ENCODE measurements around the gene GFI1. TPM values are rescaled to one million over a fixed set of nuclear protein-coding genes. Genes with fewer than 3 reads are reported as not detected.

Gene GFI1
- total RNA-seq, 1 donor from 2014 or later = 0.11 TPM

DNA sequence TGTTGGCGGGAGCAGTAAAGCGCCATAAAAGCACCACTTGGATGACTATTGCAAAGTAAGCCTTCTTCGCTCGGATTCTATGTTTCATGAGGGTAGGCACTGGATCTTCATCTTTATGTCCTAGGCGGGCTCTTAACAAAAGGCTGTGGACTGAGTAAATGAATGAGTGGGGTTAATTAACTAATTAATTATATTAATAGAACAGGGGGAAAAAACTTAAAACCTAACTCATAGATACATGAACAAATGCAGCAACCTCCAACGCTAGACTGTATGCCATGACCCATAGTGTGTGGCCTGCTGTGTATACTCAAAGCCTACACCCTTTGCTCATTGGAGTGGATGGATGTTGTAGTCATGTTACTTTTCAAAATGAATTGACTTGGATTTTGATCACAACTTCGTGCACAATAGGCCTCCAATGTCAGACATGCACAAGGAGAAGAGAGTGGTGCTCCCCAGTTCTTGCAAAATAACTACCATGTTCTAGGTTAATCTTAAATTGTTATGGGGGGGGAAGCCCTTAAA is 417 bp upstream of the GFI1 start:
- TF ChIP-seq, protein P1, sequence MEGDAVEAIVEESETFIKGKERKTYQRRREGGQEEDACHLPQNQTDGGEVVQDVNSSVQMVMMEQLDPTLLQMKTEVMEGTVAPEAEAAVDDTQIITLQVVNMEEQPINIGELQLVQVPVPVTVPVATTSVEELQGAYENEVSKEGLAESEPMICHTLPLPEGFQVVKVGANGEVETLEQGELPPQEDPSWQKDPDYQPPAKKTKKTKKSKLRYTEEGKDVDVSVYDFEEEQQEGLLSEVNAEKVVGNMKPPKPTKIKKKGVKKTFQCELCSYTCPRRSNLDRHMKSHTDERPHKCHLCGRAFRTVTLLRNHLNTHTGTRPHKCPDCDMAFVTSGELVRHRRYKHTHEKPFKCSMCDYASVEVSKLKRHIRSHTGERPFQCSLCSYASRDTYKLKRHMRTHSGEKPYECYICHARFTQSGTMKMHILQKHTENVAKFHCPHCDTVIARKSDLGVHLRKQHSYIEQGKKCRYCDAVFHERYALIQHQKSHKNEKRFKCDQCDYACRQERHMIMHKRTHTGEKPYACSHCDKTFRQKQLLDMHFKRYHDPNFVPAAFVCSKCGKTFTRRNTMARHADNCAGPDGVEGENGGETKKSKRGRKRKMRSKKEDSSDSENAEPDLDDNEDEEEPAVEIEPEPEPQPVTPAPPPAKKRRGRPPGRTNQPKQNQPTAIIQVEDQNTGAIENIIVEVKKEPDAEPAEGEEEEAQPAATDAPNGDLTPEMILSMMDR (IDR thresholded peaks at IDR 0.05) = no peak
- H3K4me1 Mint-ChIP-seq (ENCODE audit: unreplicated experiment) = peaks cover 35% of the 10 kb centered on the region
- no peak overlapping the region for H3K27ac Mint-ChIP-seq (ENCODE audit: unreplicated experiment)
- H3K27me3 Mint-ChIP-seq (ENCODE audit: unreplicated experiment) = peaks cover 71% of the 10 kb centered on the region
- no peaks in the 10 kb centered on the region for H3K9me3 Mint-ChIP-seq (ENCODE audit: unreplicated experiment)
- DNase-seq (ENCODE audit: extremely low spot score, unreplicated experiment) = no peak
- no peaks in the 10 kb centered on the region for H3K36me3 Mint-ChIP-seq (ENCODE audit: unreplicated experiment)
- H3K4me3 Mint-ChIP-seq (ENCODE audit: unreplicated experiment) = peak overlapping the region; percentile 22

DNA sequence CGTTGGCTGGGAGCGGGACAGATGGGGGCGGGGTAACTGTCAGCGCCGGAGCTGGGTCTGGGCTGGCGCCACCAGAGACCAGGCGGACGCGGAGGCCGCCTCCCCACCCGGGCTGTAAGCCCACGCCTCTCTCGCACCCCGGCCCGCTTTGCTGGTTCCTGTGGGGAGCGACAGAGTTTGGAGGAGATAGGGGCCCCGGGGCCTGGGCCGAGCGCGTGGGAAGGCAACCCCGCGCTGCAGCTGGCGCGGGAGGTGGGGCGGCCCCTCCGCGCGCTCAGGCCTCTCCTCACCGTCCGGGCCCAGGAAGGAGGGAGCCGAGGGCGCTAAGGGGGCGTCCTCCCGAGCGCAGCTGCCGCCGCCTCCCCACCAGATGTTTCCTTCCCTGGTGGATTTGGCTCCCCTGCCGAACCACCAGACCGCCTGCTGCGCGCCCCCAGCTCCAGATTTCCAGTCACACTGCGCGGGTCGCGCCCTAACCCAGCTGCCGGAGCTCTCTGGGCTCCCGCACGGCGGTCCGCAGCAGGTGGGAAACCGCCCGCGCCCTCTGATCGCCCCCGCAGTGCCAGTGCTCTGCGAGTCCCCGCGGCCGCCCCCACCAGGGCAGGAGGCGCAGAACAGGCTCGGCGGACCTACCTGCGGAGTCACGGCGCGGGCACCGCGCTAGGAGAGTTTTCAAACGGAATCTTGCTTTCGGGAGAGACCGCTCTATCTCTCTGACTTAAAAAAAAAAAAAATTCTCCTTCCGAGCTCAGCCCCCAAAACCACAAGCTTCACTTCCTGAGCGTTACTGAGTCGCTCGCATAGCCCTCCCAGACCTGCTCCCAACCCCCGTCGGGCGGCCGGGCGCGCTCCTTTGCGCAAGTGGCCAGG is 1.1 kb downstream of the GFI1 start:
- Mint-ChIP-seq H3K27me3 (ENCODE audit: unreplicated experiment) (peaks cover 74% of the 10 kb centered on the region), H3K27ac (ENCODE audit: unreplicated experiment) (no peak overlapping the region), H3K4me3 (ENCODE audit: unreplicated experiment) (peak overlapping the region; percentile 75), H3K36me3 (ENCODE audit: unreplicated experiment) (no peaks in the 10 kb centered on the region), H3K9me3 (ENCODE audit: unreplicated experiment) (no peaks in the 10 kb centered on the region), H3K4me1 (ENCODE audit: unreplicated experiment) (peaks cover 48% of the 10 kb centered on the region)
- TF ChIP-seq, protein P1 (IDR thresholded peaks at IDR 0.05) = peak; percentile 38
- no peak for DNase-seq (ENCODE audit: extremely low spot score, unreplicated experiment)

DNA sequence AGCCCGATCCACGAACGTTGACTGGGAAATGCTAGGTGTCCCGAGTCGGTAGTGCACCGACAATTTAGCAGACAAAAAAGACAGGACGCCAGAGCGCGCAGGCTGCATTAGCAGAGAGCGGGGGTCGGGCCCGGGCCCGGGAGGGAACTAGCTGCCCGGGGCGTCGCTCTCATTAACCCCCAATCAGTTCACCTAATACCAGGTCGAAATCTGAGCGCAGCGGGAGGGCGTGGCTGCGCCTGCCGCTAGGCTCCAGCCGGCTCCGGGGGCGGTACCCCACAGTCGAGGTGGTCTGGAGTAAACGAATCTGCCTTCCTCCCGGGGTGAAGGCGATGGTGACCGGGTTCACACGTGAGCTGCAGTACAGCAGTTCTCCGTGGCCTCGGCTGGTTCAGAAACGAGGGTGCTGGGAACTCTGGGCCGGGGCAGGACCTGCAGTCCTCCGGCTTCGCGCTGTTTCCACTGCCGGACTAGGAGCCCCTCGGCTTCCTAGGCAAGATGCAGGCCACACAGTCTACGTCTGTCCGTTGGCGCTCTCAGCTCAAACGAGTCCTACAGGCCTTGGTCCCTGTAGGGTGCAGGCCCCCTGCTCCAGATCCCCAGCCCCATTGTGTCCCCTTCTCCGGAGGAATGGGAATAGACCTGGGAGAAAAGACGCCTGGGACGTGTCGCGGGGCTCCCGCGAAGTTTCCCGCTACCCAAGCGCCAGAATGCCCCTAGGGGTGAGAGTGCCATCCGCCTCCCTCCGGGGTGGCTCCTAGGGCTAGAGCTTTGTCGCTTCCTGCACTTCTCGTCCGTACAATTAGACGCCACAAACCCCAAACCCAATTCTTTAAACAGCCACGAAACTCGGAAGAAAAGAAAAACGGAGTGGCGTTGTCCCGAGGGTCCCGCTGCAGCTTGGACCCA is 2.0 kb downstream of the GFI1 start:
- TF ChIP-seq, protein P1 (IDR thresholded peaks at IDR 0.05) = no peak
- H3K4me3 Mint-ChIP-seq (ENCODE audit: unreplicated experiment) = peak overlapping the region; percentile 65
- H3K27me3 Mint-ChIP-seq (ENCODE audit: unreplicated experiment) = peaks cover 79% of the 10 kb centered on the region
- peaks cover 53% of the 10 kb centered on the region for H3K4me1 Mint-ChIP-seq (ENCODE audit: unreplicated experiment)
- no peaks in the 10 kb centered on the region for H3K9me3 Mint-ChIP-seq (ENCODE audit: unreplicated experiment)
- H3K27ac Mint-ChIP-seq (ENCODE audit: unreplicated experiment) = no peak overlapping the region
- no peak for DNase-seq (ENCODE audit: extremely low spot score, unreplicated experiment)
- H3K36me3 Mint-ChIP-seq (ENCODE audit: unreplicated experiment) = no peaks in the 10 kb centered on the region

DNA sequence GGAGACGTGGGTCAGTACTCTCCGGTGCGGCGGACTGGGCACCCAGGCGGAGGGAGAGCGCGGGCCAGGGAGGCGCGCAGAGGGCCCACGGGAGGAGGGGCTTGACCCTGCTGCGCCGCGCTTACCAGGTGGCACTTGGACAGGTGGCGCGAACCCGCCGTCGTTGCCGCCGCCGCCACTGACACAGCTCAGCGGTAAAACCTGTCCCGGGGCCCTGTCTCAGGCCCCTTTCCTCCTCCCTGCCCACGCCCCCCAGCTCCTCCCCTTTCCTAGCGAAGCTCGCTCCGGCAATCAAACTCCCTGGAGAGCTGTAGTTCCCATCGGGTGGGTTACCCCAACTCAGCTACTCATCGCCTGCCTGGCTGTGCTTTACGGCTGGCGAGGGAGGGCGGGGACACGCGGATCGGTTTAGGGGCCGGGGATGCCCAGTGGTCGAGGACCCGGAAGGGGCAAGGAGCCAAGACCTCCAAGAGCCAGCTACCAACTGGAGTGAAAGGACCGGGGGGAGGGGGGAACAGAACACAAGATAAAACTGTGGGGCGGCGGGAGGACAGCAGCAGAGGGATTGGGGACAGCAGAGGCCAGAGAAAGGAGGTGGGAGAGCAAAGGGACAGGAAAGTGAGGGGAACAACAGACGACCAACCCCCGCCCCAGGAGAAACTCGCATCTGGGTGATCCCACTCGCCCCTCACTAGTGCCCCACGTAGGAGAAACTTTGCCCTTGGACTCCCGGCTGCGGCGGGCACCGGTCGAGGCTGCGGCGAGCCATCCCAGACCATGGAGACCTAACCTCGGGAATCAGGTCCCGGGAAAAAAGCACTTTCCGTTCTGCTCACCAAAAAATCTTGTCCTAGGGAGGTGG is 2.9 kb downstream of the GFI1 start:
- no peaks in the 10 kb centered on the region for H3K36me3 Mint-ChIP-seq (ENCODE audit: unreplicated experiment)
- no peak overlapping the region for H3K27ac Mint-ChIP-seq (ENCODE audit: unreplicated experiment)
- no peak for DNase-seq (ENCODE audit: extremely low spot score, unreplicated experiment)
- peaks cover 55% of the 10 kb centered on the region for H3K4me1 Mint-ChIP-seq (ENCODE audit: unreplicated experiment)
- H3K27me3 Mint-ChIP-seq (ENCODE audit: unreplicated experiment) = peaks cover 79% of the 10 kb centered on the region
- no peaks in the 10 kb centered on the region for H3K9me3 Mint-ChIP-seq (ENCODE audit: unreplicated experiment)
- H3K4me3 Mint-ChIP-seq (ENCODE audit: unreplicated experiment) = peak overlapping the region; percentile 59
- TF ChIP-seq, protein P1 (IDR thresholded peaks at IDR 0.05) = no peak

Data from osteocyte (in vitro differentiated cells).